ENCODE data around the gene IL2RA. TPM values are rescaled to one million over a fixed set of nuclear protein-coding genes. Genes with fewer than 3 reads are reported as not detected.

IL2RA gene
- polyA plus RNA-seq, 1 experiment, result not detected

- DNase-seq (ENCODE audit: low read depth), result no peak
- ChIA-PET CTCF (interaction anchor here (1.6 kb wide), 1 partner anchor 99 kb away, joined by 6 read pairs; the partner anchor contains the start of gene PFKFB3), POLR2A (no interaction called here)
- Histone ChIP-seq H3K4me3 (ENCODE audit: low read depth, low read length) (no peak overlapping the region), H3K27me3 (ENCODE audit: control insufficient read depth, insufficient read depth, low read length) (no peaks in the 10 kb centered on the region), H3K36me3 (ENCODE audit: control insufficient read depth, insufficient read depth, low read length) (peaks cover 8% of the 10 kb centered on the region)
- no peak for TF ChIP-seq CTCF (IDR thresholded peaks at IDR 0.05; ENCODE audit: insufficient read depth, low read depth, low read length)
Observed at GRCh38 chr10:6103591-6103990, 41.4 kb upstream of the IL2RA start.

- Histone ChIP-seq H3K27me3 (ENCODE audit: control insufficient read depth, insufficient read depth, low read length) (no peaks in the 10 kb centered on the region), H3K36me3 (ENCODE audit: control insufficient read depth, insufficient read depth, low read length) (peaks cover 8% of the 10 kb centered on the region), H3K4me3 (ENCODE audit: low read depth, low read length) (no peak overlapping the region)
- no peak for DNase-seq (ENCODE audit: low read depth)
- CTCF ChIA-PET, result no interaction called here
- POLR2A ChIA-PET, result no interaction called here
- no peak for TF ChIP-seq CTCF (IDR thresholded peaks at IDR 0.05; ENCODE audit: insufficient read depth, low read depth, low read length)
Observed at GRCh38 chr10:6102128-6102527, 40.0 kb upstream of the IL2RA start.

- H3K4me3 ChIP-seq (ENCODE audit: low read depth, low read length), result no peak overlapping the region
- ChIA-PET POLR2A (no interaction called here), CTCF (interaction anchor here (1.5 to 2.7 kb wide), 2 partner anchors 11 to 300 kb away, joined by 4 to 13 read pairs; no protein-coding TSS in a partner anchor)
- DNase-seq (ENCODE audit: low read depth), result no peak
- H3K27me3 ChIP-seq (ENCODE audit: control insufficient read depth, insufficient read depth, low read length), result no peaks in the 10 kb centered on the region
- peaks cover 8% of the 10 kb centered on the region for H3K36me3 ChIP-seq (ENCODE audit: control insufficient read depth, insufficient read depth, low read length)
- TF ChIP-seq CTCF (IDR thresholded peaks at IDR 0.05; ENCODE audit: insufficient read depth, low read depth, low read length), result no peak
Observed at GRCh38 chr10:6101181-6101580, 39.0 kb upstream of the IL2RA start.

GRCh38 chr10:6100370-6100769 lies 38.2 kb upstream of the IL2RA start:
- no peak for DNase-seq (ENCODE audit: low read depth)
- ChIA-PET CTCF (interaction anchor here (0.9 to 2.7 kb wide), 4 partner anchors 10 to 301 kb away, joined by 3 to 13 read pairs (median 4); no protein-coding TSS in a partner anchor), POLR2A (no interaction called here)
- Histone ChIP-seq H3K27me3 (ENCODE audit: control insufficient read depth, insufficient read depth, low read length) (no peaks in the 10 kb centered on the region), H3K36me3 (ENCODE audit: control insufficient read depth, insufficient read depth, low read length) (peaks cover 8% of the 10 kb centered on the region), H3K4me3 (ENCODE audit: low read depth, low read length) (no peak overlapping the region)
- TF ChIP-seq CTCF (IDR thresholded peaks at IDR 0.05; ENCODE audit: insufficient read depth, low read depth, low read length), result no peak

- Histone ChIP-seq H3K36me3 (ENCODE audit: control insufficient read depth, insufficient read depth, low read length) (peaks cover 6% of the 10 kb centered on the region; the same call in 1 of the 2 replicates), H3K27me3 (ENCODE audit: control insufficient read depth, insufficient read depth, low read length) (no peaks in the 10 kb centered on the region), H3K4me3 (ENCODE audit: low read depth, low read length) (no peak overlapping the region)
- no peak for DNase-seq (ENCODE audit: low read depth)
- POLR2A ChIA-PET, result no interaction called here
- TF ChIP-seq CTCF (IDR thresholded peaks at IDR 0.05; ENCODE audit: insufficient read depth, low read depth, low read length), result no peak
- CTCF ChIA-PET, result interaction anchor here (1.0 to 3.0 kb wide), 3 partner anchors 8 to 104 kb away, joined by 3 to 11 read pairs (median 8); partner anchors contain the start of gene PFKFB3
Observed at GRCh38 chr10:6098156-6098555, 36.0 kb upstream of the IL2RA start.

Measured in BJ (cell line).